Body of pancreas (tissue), 4 donors: Measurements from ENCODE around the gene VTA1.
"Not testable (repeated sequence)": the region's sequence is repeated elsewhere in the genome, so short reads cannot be mapped to it uniquely, and the experiment has no call there.

Source experiments
- CTCF ChIP-seq, 7 experiments: fragments of 450-650 bp in 4 of 7; fragments of 200-600 bp in 3 of 7; sonication (generic) in 3 of 7; IDR thresholded peaks; one replicate each; pipeline ENCODE4 v1.5.1; 2016 to 2019; ENCODE audit warnings: antibody characterized with exemption in 7 of 7
- POLR2A ChIP-seq, 3 donors: fragments of 450-650 bp; IDR thresholded peaks; one replicate each; pipeline ENCODE4 v1.6.1; 2016; ENCODE audit warnings: antibody characterized with exemption in 3 of 3, mild to moderate bottlenecking in 2 of 3

GRCh38 chr6:142141531-142141930 is 5.5 kb upstream of the VTA1 start:
- not testable (repeated sequence) for TF ChIP-seq POLR2A, CTCF (IDR thresholded peaks at IDR 0.05)
